HepG2 (cell line): ENCODE measurements around the gene CD151. TPM values are rescaled to one million over a fixed set of nuclear protein-coding genes. Genes with fewer than 3 reads are reported as not detected.

Experiments
- CBFB ChIP-seq: sonication (generic); formaldehyde crosslinking; IDR thresholded peaks from 2 replicates; pipeline ENCODE4 v1.4.0; 2020; ENCODE audit warnings: missing genetic modification reagents
- ELF3 ChIP-seq: IDR thresholded peaks from 2 replicates; pipeline ENCODE4 v1.6.1; 2016; ENCODE audit warnings: missing genetic modification reagents, missing compliant biosample characterization
- EZH2 ChIP-seq: conservative IDR thresholded peaks from 2 replicates; pipeline ENCODE4 v1.6.1; 2012; ENCODE audit warnings: mild to moderate bottlenecking, low read depth, low read length, moderate library complexity
- KLF16 ChIP-seq, 2 experiments: sonication (generic) in 1 of 2; formaldehyde crosslinking in 1 of 2; IDR thresholded peaks; 2 replicates each; pipeline versions ENCODE4 v1.6.1 to v1.8.0; 2016 to 2023; ENCODE audit warnings: missing genetic modification reagents in 2 of 2, missing compliant biosample characterization in 1 of 2
- MAX ChIP-seq: IDR thresholded peaks from 2 replicates; pipeline ENCODE4 v1.6.1; 2012; ENCODE audit warnings: inconsistent platforms
- MXI1 ChIP-seq: IDR thresholded peaks from 3 replicates; pipeline ENCODE4 v1.6.1; 2012; ENCODE audit warnings: low read depth, low read length, inconsistent platforms, borderline replicate concordance
- MZF1 ChIP-seq: sonication (generic); formaldehyde crosslinking; IDR thresholded peaks from 2 replicates; pipeline ENCODE4 v1.8.1; 2023; ENCODE audit warnings: mild to moderate bottlenecking, missing genetic modification reagents, borderline replicate concordance
- NFRKB ChIP-seq: fragments of 450-650 bp; IDR thresholded peaks from 2 replicates; pipeline ENCODE4 v1.6.1; 2017
- NR2F1 ChIP-seq, 2 experiments: fragments of 450-650 bp in 1 of 2; formaldehyde crosslinking in 1 of 2; IDR thresholded peaks; 2 replicates each; pipeline versions ENCODE4 v1.5.0 to v1.6.1; 2016 to 2020; ENCODE audit warnings: mild to moderate bottlenecking in 1 of 2, missing compliant biosample characterization in 1 of 2, missing genetic modification reagents in 1 of 2, moderate library complexity in 1 of 2
- NR2F6 ChIP-seq, 2 experiments: IDR thresholded peaks; 2 replicates each; pipeline ENCODE4 v1.6.1; 2016; ENCODE audit warnings: antibody characterized with exemption in 1 of 2, mild to moderate bottlenecking in 1 of 2
- PREB ChIP-seq: sonication (generic); formaldehyde crosslinking; IDR thresholded peaks from 2 replicates; pipeline ENCODE4 v1.4.0; 2020; ENCODE audit warnings: missing genetic modification reagents
- RXRA ChIP-seq: sonication (generic); formaldehyde crosslinking; IDR thresholded peaks from 2 replicates; pipeline ENCODE4 v1.5.1; 2020; ENCODE audit warnings: missing genetic modification reagents
- TBL1XR1 ChIP-seq: fragments of 150-350 bp; IDR thresholded peaks from 2 replicates; pipeline ENCODE4 v1.6.1; 2014; ENCODE audit warnings: borderline replicate concordance, low read length; ENCODE audit not compliant: partially characterized antibody
- TCF12 ChIP-seq, 2 experiments: fragments of 450-650 bp in 1 of 2; sonication (generic) in 1 of 2; formaldehyde crosslinking in 1 of 2; IDR thresholded peaks; 2 replicates each; pipeline versions ENCODE4 v1.6.1 to v1.8.0; 2017 to 2022; ENCODE audit warnings: antibody characterized with exemption in 1 of 2, mild to moderate bottlenecking in 1 of 2, missing genetic modification reagents in 1 of 2, moderate library complexity in 1 of 2
- TMF1 ChIP-seq: sonication (generic); formaldehyde crosslinking; IDR thresholded peaks from 2 replicates; pipeline ENCODE4 v1.8.1; 2022; ENCODE audit warnings: low read depth, missing genetic modification reagents
- UBTF ChIP-seq: sonication (generic); formaldehyde crosslinking; IDR thresholded peaks from 2 replicates; pipeline ENCODE4 v1.4.0; 2020; ENCODE audit warnings: mild to moderate bottlenecking, missing genetic modification reagents
- ZFP36L1 ChIP-seq: sonication (generic); formaldehyde crosslinking; IDR thresholded peaks from 2 replicates; pipeline ENCODE4 v1.8.0; 2022; ENCODE audit warnings: mild to moderate bottlenecking, missing genetic modification reagents, moderate library complexity
- ZFP91 ChIP-seq: sonication (generic); formaldehyde crosslinking; IDR thresholded peaks from 2 replicates; pipeline ENCODE4 v1.9.0; 2022; ENCODE audit warnings: missing genetic modification reagents, mild to moderate bottlenecking, borderline replicate concordance
- ZMYM3 ChIP-seq: sonication (generic); formaldehyde crosslinking; IDR thresholded peaks from 2 replicates; pipeline ENCODE4 v1.5.1; 2020; ENCODE audit warnings: mild to moderate bottlenecking, missing genetic modification reagents
- ZNF24 ChIP-seq: fragments of 450-650 bp; IDR thresholded peaks from 2 replicates; pipeline ENCODE4 v1.6.1; 2017; ENCODE audit warnings: antibody characterized with exemption, mild to moderate bottlenecking
- ZNF382 ChIP-seq: sonication (generic); formaldehyde crosslinking; IDR thresholded peaks from 2 replicates; pipeline ENCODE4 v1.5.0; 2020; ENCODE audit warnings: missing genetic modification reagents, mild to moderate bottlenecking, borderline replicate concordance
- ZNF615 ChIP-seq: sonication (generic); formaldehyde crosslinking; IDR thresholded peaks from 2 replicates; pipeline ENCODE4 v1.5.0; 2020; ENCODE audit warnings: mild to moderate bottlenecking, missing genetic modification reagents, borderline replicate concordance
- polyA plus RNA-seq, 8 experiments: library from polyadenylated mRNA; depleted of rRNA in 3 of 8; stranded (reverse) in 7 of 8; unstranded in 1 of 8; fragments of >200 nt; fragmentation: Illumina TruSeq in 4 of 8; extraction: Trizol in 4 of 8; gene quantifications; 2 replicates each; pipeline versions ENCODE4 v1.2.1 to v1.2.3, GENCODE V29; 2011 to 2016; ENCODE audit warnings: low read depth in 4 of 8, missing spikeins in 1 of 8, mixed read lengths in 1 of 8; ENCODE audit not compliant: insufficient read depth in 1 of 8
- total RNA-seq, 5 experiments: library from RNA; depleted of rRNA; stranded (reverse); fragments of >200 nt; fragmentation: Illumina TruSeq; extraction: Trizol; gene quantifications; 2 replicates each; pipeline ENCODE4 v1.2.3, GENCODE V29; 2016; ENCODE audit warnings: low read depth in 1 of 5

Gene CD151
- total and polyA plus RNA-seq, 2 of the 13 experiments (the other 11 are each of a cell fraction or from before 2014, with no cell fraction given): 125 to 197 TPM

- TF ChIP-seq ZMYM3 (CRISPR knock-in tag): peak; percentile 57; the same call in 1 of the 2 replicates
- TF ChIP-seq ZNF382: no peak
- peak; percentile 25 to 54; a peak in 2 of 4 replicates for TF ChIP-seq NR2F1 (CRISPR knock-in tag; IDR thresholded peaks at IDR 0.05)
- no peak for TF ChIP-seq EZH2
- TF ChIP-seq ZNF615 (CRISPR knock-in tag): peak; percentile 28; the same call in 1 of the 2 replicates
- TF ChIP-seq NFRKB: no peak
- peak; percentile 97 for TF ChIP-seq MAX
- TF ChIP-seq TCF12 (IDR thresholded peaks at IDR 0.05): no peak
- TF ChIP-seq TCF12 (CRISPR knock-in tag; IDR thresholded peaks at IDR 0.05): no peak
- TF ChIP-seq MXI1: peak; percentile 64; the same call in 1 of the 3 replicates
- peak; percentile 27; the same call in 1 of the 2 replicates for TF ChIP-seq CBFB (CRISPR knock-in tag)
- peak; percentile 81 for TF ChIP-seq ELF3 (CRISPR knock-in tag)
- no peak for TF ChIP-seq ZNF24
- no peak for TF ChIP-seq PREB (CRISPR knock-in tag)
- peak; percentile 64 for TF ChIP-seq NR2F6 (IDR thresholded peaks at IDR 0.05)
- peak; percentile 89 for TF ChIP-seq NR2F6 (CRISPR knock-in tag; IDR thresholded peaks at IDR 0.05)
- TF ChIP-seq TMF1 (CRISPR knock-in tag): no peak
- peak; percentile 93 for TF ChIP-seq RXRA (CRISPR knock-in tag)
- TF ChIP-seq ZFP36L1: peak; percentile 61; the same call in 1 of the 2 replicates
- no peak for TF ChIP-seq TBL1XR1
- peak; percentile 83 for TF ChIP-seq ZFP91
- peak in 1 of 2 experiments; percentile 37; a peak in 1 of 4 replicates for TF ChIP-seq KLF16 (CRISPR knock-in tag; IDR thresholded peaks at IDR 0.05)
- no peak; the same call in 1 of the 2 replicates for TF ChIP-seq MZF1
- TF ChIP-seq UBTF (CRISPR knock-in tag): peak; percentile 67
These were observed 11.3 kb downstream of the CD151 start (continued) for GRCh38 chr11:843818-844692.
